ENCODE data around the gene CNDP1.

CNDP1 gene

GRCh38 chr18:74587441-74587840 lies 53.1 kb downstream of the CNDP1 start:
- DNase-seq (ENCODE audit: insufficient read length, low spot score) (no peak), FAIRE-seq (no peak)

DNA sequence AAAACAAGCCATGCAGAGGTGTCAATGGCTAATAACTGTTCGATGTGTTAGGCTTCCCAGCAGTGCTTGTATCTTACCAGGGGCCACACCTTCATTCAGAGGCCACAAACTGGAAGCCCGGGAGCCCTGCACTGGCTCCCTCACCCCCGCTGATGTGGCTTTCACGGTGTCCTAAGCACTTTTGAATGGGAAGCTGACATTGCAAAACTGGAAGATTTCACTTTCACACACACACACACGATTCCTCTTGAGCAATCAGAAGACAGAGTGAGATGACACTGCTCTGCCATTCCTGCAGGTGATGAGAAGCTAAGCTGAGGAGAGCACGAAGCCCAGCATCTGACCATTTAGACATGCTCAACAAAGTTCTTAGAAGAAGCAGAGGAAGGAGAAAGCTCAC lies 54.7 kb downstream of the CNDP1 start:
- FAIRE-seq (peak; percentile 90), DNase-seq (ENCODE audit: insufficient read length, low spot score) (no peak)
- TF ChIP-seq, protein P1, sequence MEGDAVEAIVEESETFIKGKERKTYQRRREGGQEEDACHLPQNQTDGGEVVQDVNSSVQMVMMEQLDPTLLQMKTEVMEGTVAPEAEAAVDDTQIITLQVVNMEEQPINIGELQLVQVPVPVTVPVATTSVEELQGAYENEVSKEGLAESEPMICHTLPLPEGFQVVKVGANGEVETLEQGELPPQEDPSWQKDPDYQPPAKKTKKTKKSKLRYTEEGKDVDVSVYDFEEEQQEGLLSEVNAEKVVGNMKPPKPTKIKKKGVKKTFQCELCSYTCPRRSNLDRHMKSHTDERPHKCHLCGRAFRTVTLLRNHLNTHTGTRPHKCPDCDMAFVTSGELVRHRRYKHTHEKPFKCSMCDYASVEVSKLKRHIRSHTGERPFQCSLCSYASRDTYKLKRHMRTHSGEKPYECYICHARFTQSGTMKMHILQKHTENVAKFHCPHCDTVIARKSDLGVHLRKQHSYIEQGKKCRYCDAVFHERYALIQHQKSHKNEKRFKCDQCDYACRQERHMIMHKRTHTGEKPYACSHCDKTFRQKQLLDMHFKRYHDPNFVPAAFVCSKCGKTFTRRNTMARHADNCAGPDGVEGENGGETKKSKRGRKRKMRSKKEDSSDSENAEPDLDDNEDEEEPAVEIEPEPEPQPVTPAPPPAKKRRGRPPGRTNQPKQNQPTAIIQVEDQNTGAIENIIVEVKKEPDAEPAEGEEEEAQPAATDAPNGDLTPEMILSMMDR (IDR thresholded peaks at IDR 0.05; ENCODE audit: insufficient read depth, missing control alignments), result no peak

More at GRCh38 chr18:74587441-74587840, 53.1 kb downstream of the CNDP1 start:
- TF ChIP-seq, protein P1 (IDR thresholded peaks at IDR 0.05; ENCODE audit: insufficient read depth, missing control alignments), result no peak

GRCh38 chr18:74589811-74590210 lies 55.5 kb downstream of the CNDP1 start:
- TF ChIP-seq, protein P1 (IDR thresholded peaks at IDR 0.05; ENCODE audit: insufficient read depth, missing control alignments), result no peak
- FAIRE-seq (peak; percentile 99), DNase-seq (ENCODE audit: insufficient read length, low spot score) (no peak)

- DNase-seq (ENCODE audit: insufficient read length, low spot score), result no peak
- peak; percentile 95 for FAIRE-seq
- TF ChIP-seq, protein P1 (IDR thresholded peaks at IDR 0.05; ENCODE audit: insufficient read depth, missing control alignments), result no peak
Observed at GRCh38 chr18:74590671-74591070, 56.4 kb downstream of the CNDP1 start.

GRCh38 chr18:74595431-74595830 lies 61.1 kb downstream of the CNDP1 start:
- DNase-seq (ENCODE audit: insufficient read length, low spot score), result no peak
- TF ChIP-seq, protein P1 (IDR thresholded peaks at IDR 0.05; ENCODE audit: insufficient read depth, missing control alignments), result no peak

DNA sequence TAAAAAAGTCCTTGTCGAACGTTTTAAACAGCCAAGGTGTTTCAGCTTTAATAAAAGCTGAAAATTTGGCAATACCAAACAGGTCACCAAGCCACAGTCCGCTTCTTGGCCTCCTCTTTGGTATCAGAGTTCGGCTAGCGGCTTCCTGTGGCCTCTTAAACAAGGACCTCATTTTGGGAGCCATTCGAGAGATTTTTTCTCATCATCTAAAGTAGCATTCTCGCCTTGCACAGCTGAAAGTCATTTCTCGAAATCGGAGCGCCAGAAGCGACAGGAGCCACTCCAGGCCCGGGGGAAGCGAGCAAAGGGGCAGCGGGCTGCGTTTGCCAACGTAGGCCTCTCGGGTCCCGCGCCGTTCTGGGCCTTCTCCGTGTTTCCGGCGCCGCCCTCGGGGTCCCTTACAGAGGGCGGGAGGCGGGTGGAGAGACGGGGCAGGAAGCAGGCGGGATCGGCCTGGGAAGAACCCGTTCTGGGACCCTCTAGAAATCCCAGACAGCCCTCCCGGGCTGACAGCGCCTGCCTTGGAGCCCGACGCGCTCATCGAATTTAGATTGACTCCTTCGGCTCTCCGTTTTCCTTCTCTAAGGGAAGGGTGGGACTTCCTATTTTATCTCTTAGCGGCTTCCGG lies 62.8 kb downstream of the CNDP1 start:
- TF ChIP-seq, protein P1 (IDR thresholded peaks at IDR 0.05; ENCODE audit: insufficient read depth, missing control alignments), result no peak
- no peak for FAIRE-seq

More at GRCh38 chr18:74595431-74595830, 61.1 kb downstream of the CNDP1 start:
- FAIRE-seq, result peak; percentile 99

DNA sequence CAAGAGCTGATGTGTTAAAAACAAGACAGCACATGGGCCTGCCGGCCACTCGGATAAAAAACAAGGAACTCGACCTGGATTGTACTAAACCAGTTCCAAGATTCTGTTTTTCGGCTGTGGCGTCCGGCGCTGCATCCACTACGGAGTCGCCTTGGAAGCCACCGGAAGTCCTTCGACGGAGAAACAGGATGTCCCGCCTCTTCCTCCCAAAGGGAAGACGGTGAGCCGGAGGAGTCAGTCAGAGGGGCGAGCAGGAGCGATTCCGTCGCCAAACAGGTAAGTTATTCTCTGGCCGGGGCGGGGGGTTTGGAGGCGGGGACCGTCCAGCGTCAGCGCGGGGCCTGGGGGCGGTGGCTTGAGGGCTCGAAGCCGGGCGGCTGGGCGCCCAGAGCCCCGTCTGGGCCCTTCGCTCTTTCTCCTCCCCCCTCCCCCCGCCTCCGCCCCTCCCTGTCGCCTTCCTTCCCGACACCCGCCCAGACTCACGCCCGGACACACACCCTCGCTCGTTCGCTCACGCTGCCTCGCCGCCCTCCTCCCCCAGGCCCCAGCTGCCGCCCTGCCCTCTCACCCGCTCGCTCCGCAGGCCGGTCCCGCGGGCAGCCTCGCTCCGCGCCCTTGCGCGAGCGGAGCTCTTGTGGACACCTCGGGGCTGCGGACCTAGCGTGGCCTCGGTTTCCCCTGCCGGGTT lies 63.5 kb downstream of the CNDP1 start, which contains the start of gene ZNF407:
Gene ZNF407 (plus strand): TSS at position 209 of the 688 bp plus-strand sequence. CDS start 33,150 bp downstream, outside the sequence.
- DNase-seq (ENCODE audit: insufficient read length, low spot score) (peak; percentile 94), FAIRE-seq (peak; percentile 97)
- TF ChIP-seq, protein P1 (IDR thresholded peaks at IDR 0.05; ENCODE audit: insufficient read depth, missing control alignments), result no peak

More for the DNA sequence above, 62.8 kb downstream of the CNDP1 start:
- peak; percentile 87 for DNase-seq (ENCODE audit: insufficient read length, low spot score)

Measured in D721Med (cell line).